NCI-H146 treated with DMSO at 0.1 percent for 48 hours (cell line): ENCODE measurements around the gene AP4B1.

Experiments
- DNase-seq: peaks from one replicate; lab custom pipeline; 2025; ENCODE audit not compliant: unreplicated experiment; lab: John Stamatoyannopoulos, UW

AP4B1 gene

GRCh38 chr1:113930499-113931161 lies 26.0 kb upstream of the AP4B1 start:
- DNase-seq: no peak

- no peak for DNase-seq
Observed at GRCh38 chr1:113929750-113930498, 25.3 kb upstream of the AP4B1 start.

- peak; percentile 89 for DNase-seq
Observed at GRCh38 chr1:113928941-113929749, 24.5 kb upstream of the AP4B1 start, which contains the start of gene HIPK1. HIPK1 (plus strand) TSS chr1:113929324.

- DNase-seq: no peak
Observed at GRCh38 chr1:113928187-113928930, 23.8 kb upstream of the AP4B1 start.

GRCh38 chr1:113924473-113924872 lies 19.9 kb upstream of the AP4B1 start:
- no peak for DNase-seq

GRCh38 chr1:113922957-113923356 lies 18.4 kb upstream of the AP4B1 start:
- DNase-seq: no peak

GRCh38 chr1:113918243-113918642 lies 13.6 kb upstream of the AP4B1 start:
- DNase-seq: no peak

GRCh38 chr1:113917400-113918082 lies 12.9 kb upstream of the AP4B1 start:
- no peak for DNase-seq

GRCh38 chr1:113916974-113917373 lies 12.4 kb upstream of the AP4B1 start:
- DNase-seq: no peak

- no peak for DNase-seq
Observed at GRCh38 chr1:113913887-113914664, 9.5 kb upstream of the AP4B1 start.

GRCh38 chr1:113913312-113913668 lies 8.7 kb upstream of the AP4B1 start:
- DNase-seq: no peak

- DNase-seq: no peak
Observed at GRCh38 chr1:113912594-113913311, 8.2 kb upstream of the AP4B1 start.

- peak; percentile 30 for DNase-seq
Observed at GRCh38 chr1:113905435-113905861, 849 bp upstream of the AP4B1 start.

GRCh38 chr1:113904293-113904673 lies 316 bp downstream of the AP4B1 start:
- peak; percentile 74 for DNase-seq

- DNase-seq: no peak
Observed at GRCh38 chr1:113903501-113904292, 902 bp downstream of the AP4B1 start.

- DNase-seq: no peak
Observed at GRCh38 chr1:113901191-113901590, 3.4 kb downstream of the AP4B1 start.

GRCh38 chr1:113899111-113899510 lies 5.5 kb downstream of the AP4B1 start:
- DNase-seq: no peak

- DNase-seq: no peak
Observed at GRCh38 chr1:113898241-113898814, 6.3 kb downstream of the AP4B1 start.
